A673 (cell line): ENCODE results near the gene CCND2. TPM values are rescaled to one million over a fixed set of nuclear protein-coding genes. Genes with fewer than 3 reads are reported as not detected.

Experiments used
- BruUV-seq: library from RNA; stranded (reverse); fragments of 400-500 nt; replicated peaks from 2 replicates; lab custom pipeline; 2021; lab: Mats Ljungman, UMichigan
- CTCF ChIA-PET: fragments of 300-600 bp; sonication (Branson Sonifier 250); formaldehyde crosslinking; loops from one replicate; lab custom pipeline; 2022; ENCODE audit warnings: antibody characterized with exemption; lab: Charles Lee
- POLR2A ChIA-PET: fragments of 300-600 bp; sonication (Branson Sonifier 250); formaldehyde crosslinking; loops from one replicate; lab custom pipeline; 2022; ENCODE audit warnings: antibody characterized with exemption; ENCODE audit not compliant: low non-redundant PET; lab: Charles Lee
- DNase-seq: peaks from one replicate; pipeline ENCODE4 v3.0.0-alpha.2; 2015; ENCODE audit warnings: low spot score
- H3K27ac ChIP-seq: fragments of 200-600 bp; sonication (generic); 2 replicates; pipeline ENCODE4 v1.5.1; 2016; ENCODE audit warnings: mixed run types, low read depth, mild to moderate bottlenecking, mixed read lengths, antibody characterized with exemption, low read length; ENCODE audit not compliant: poor library complexity, severe bottlenecking
- H3K27me3 ChIP-seq: fragments of 200-600 bp; sonication (generic); replicated peaks from 2 replicates; pipeline ENCODE4 v1.6.1; 2017; ENCODE audit warnings: mixed run types, low read depth, mild to moderate bottlenecking, mixed read lengths, antibody characterized with exemption, low read length; ENCODE audit not compliant: insufficient read depth, poor library complexity
- H3K36me3 ChIP-seq: fragments of 200-600 bp; sonication (generic); 2 replicates; pipeline ENCODE4 v1.6.1; 2016; ENCODE audit warnings: mixed run types, mild to moderate bottlenecking, mixed read lengths, antibody characterized with exemption, low read length; ENCODE audit not compliant: insufficient read depth, poor library complexity, severe bottlenecking
- H3K4me1 ChIP-seq: fragments of 200-600 bp; sonication (generic); 2 replicates; pipeline ENCODE4 v1.6.1; 2017; ENCODE audit warnings: mixed run types, mild to moderate bottlenecking, mixed read lengths, antibody characterized with exemption, low read length; ENCODE audit not compliant: insufficient read depth, poor library complexity, severe bottlenecking
- H3K4me3 ChIP-seq: fragments of 200-600 bp; sonication (generic); 2 replicates; pipeline ENCODE4 v1.5.1; 2016; ENCODE audit warnings: low read depth, mixed run types, mild to moderate bottlenecking, mixed read lengths, low read length; ENCODE audit not compliant: poor library complexity, severe bottlenecking
- H3K9me3 ChIP-seq: fragments of 200-600 bp; sonication (generic); 2 replicates; pipeline ENCODE4 v1.6.1; 2016; ENCODE audit warnings: mixed run types, low read depth, mild to moderate bottlenecking, mixed read lengths, antibody characterized with exemption, low read length; ENCODE audit not compliant: poor library complexity, severe bottlenecking
- EZH2 ChIP-seq: fragments of 200-600 bp; sonication (generic); IDR thresholded peaks from 2 replicates; pipeline ENCODE4 v1.6.1; 2017; ENCODE audit warnings: borderline replicate concordance, low read depth, mild to moderate bottlenecking, mixed read lengths, antibody characterized with exemption, low read length; ENCODE audit not compliant: poor library complexity, severe bottlenecking
- intact Hi-C: fragments of 100-400 bp; cut with micrococcal nuclease; formaldehyde crosslinking; loops from one replicate; pipeline ENCODE4 v1.10.0; 2022; ENCODE audit not compliant: unreplicated experiment
- total RNA-seq: library from RNA; stranded (reverse); gene quantifications from 2 replicates; pipeline ENCODE4 v1.2.3, GENCODE V29; 2021
- TF ChIP-seq, protein P1 (sequence below): fragments of 300-800, 200-600 bp; sonication (generic); conservative IDR thresholded peaks from 2 replicates; pipeline ENCODE4 v1.5.1; 2017; ENCODE audit warnings: low read depth, mild to moderate bottlenecking, antibody characterized with exemption, low read length, moderate library complexity, mixed read lengths

Gene CCND2
- total RNA-seq, 1 experiment from 2014 or later, result 2.6 TPM

- ChIA-PET POLR2A (no interaction called here), CTCF (no interaction called here)
- TF ChIP-seq EZH2, result no peak
- TF ChIP-seq, protein P1, sequence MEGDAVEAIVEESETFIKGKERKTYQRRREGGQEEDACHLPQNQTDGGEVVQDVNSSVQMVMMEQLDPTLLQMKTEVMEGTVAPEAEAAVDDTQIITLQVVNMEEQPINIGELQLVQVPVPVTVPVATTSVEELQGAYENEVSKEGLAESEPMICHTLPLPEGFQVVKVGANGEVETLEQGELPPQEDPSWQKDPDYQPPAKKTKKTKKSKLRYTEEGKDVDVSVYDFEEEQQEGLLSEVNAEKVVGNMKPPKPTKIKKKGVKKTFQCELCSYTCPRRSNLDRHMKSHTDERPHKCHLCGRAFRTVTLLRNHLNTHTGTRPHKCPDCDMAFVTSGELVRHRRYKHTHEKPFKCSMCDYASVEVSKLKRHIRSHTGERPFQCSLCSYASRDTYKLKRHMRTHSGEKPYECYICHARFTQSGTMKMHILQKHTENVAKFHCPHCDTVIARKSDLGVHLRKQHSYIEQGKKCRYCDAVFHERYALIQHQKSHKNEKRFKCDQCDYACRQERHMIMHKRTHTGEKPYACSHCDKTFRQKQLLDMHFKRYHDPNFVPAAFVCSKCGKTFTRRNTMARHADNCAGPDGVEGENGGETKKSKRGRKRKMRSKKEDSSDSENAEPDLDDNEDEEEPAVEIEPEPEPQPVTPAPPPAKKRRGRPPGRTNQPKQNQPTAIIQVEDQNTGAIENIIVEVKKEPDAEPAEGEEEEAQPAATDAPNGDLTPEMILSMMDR, result no peak
- H3K4me3 ChIP-seq, result no peak overlapping the region
- H3K27ac ChIP-seq, result no peak overlapping the region
- no peaks in the 10 kb centered on the region for H3K4me1 ChIP-seq
- no peaks in the 10 kb centered on the region for H3K9me3 ChIP-seq
- H3K27me3 ChIP-seq, result peaks cover 39% of the 10 kb centered on the region
- no peak for DNase-seq
- BruUV-seq, result no TSS peak
- intact Hi-C loops, result no loop called here
- no peaks in the 10 kb centered on the region for H3K36me3 ChIP-seq
Measured at GRCh38 chr12:4238577-4238976, 35.0 kb upstream of the CCND2 start.

DNA sequence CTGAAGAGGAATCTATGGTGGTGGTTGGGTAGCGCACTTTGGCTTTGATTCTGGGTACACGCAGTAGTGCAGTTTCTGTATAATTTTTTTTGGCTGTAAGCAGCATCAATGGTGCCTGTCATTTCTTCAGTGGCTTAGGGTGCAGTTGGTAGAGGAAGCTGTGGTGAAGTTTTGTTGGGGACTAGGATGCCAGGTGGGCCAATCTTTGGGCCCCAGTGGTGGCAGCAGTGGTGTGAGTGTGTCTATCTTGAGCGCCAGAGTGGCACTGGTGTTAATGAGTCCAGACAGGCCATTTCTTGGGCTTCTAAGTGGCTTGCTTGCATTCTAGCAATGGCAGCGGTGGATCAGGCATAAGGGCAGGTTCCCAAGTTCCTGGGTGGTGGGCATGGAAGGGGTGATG is 33.8 kb upstream of the CCND2 start:
- ChIA-PET CTCF (no interaction called here), POLR2A (no interaction called here)
- no peaks in the 10 kb centered on the region for H3K4me1 ChIP-seq
- intact Hi-C loops, result no loop called here
- no peak overlapping the region for H3K4me3 ChIP-seq
- TF ChIP-seq, protein P1, result no peak
- no peak for TF ChIP-seq EZH2
- peaks cover 28% of the 10 kb centered on the region for H3K27me3 ChIP-seq
- no peaks in the 10 kb centered on the region for H3K36me3 ChIP-seq
- no peak overlapping the region for H3K27ac ChIP-seq
- DNase-seq, result no peak
- no peaks in the 10 kb centered on the region for H3K9me3 ChIP-seq
- no TSS peak for BruUV-seq

- POLR2A ChIA-PET, result interaction anchor here (0.5 kb wide), 1 partner anchor 19 kb away, joined by 3 read pairs; no protein-coding TSS in a partner anchor
- CTCF ChIA-PET, result no interaction called here
Measured at GRCh38 chr12:4240161-4240783, 33.3 kb upstream of the CCND2 start.

More at GRCh38 chr12:4240161-4240783, 33.3 kb upstream of the CCND2 start:
- no peak overlapping the region for H3K27ac ChIP-seq
- intact Hi-C loops, result no loop called here
- H3K27me3 ChIP-seq, result peaks cover 22% of the 10 kb centered on the region
- BruUV-seq, result no TSS peak
- no peaks in the 10 kb centered on the region for H3K9me3 ChIP-seq
- no peak for TF ChIP-seq EZH2
- TF ChIP-seq, protein P1, result no peak
- H3K4me3 ChIP-seq, result no peak overlapping the region
- no peaks in the 10 kb centered on the region for H3K4me1 ChIP-seq
- H3K36me3 ChIP-seq, result no peaks in the 10 kb centered on the region
- no peak for DNase-seq
